B cell (primary cell): ENCODE results near the gene MRGPRX3. TPM values are rescaled to one million over a fixed set of nuclear protein-coding genes. Genes with fewer than 3 reads are reported as not detected.

ENCODE experiments used
- ATAC-seq: fragments of 200-7000 bp; cut with Tn5 transposase; one replicate; pipeline ENCODE4 v1.10.0; 2021; ENCODE audit warnings: low read depth, mild to moderate bottlenecking, moderate number of reproducible peaks, moderate library complexity
- CTCF ChIA-PET: fragments of 350-600 bp; sonication (Branson Sonifier 250); formaldehyde crosslinking; loops from one replicate; lab custom pipeline; 2021; ENCODE audit warnings: antibody characterized with exemption, inconsistent platforms; lab: Charles Lee
- POLR2A ChIA-PET: fragments of 350-600 bp; sonication (Branson Sonifier 250); formaldehyde crosslinking; loops from one replicate; lab custom pipeline; 2021; ENCODE audit warnings: antibody characterized with exemption; lab: Charles Lee
- DNase-seq: peaks from one replicate; pipeline ENCODE4 v3.0.0; 2013
- H2AFZ ChIP-seq: 2 replicates; pipeline ENCODE4 v1.6.1; 2012; ENCODE audit warnings: mild to moderate bottlenecking, low read depth, low read length; ENCODE audit not compliant: insufficient read depth, poor library complexity, severe bottlenecking
- H3K27ac ChIP-seq, 2 donors: 1 replicate in 1 of 2; 2 replicates in 1 of 2; pipeline ENCODE4 v1.5.1; 2012 to 2013; ENCODE audit warnings: low read length in 2 of 2, mild to moderate bottlenecking in 2 of 2, moderate library complexity in 1 of 2
- H3K27me3 ChIP-seq, 4 experiments: fragments of 200-600 bp in 1 of 4; sonication (generic) in 1 of 4; replicated peaks in 1 of 4; 1 replicate in 2 of 4; 2 replicates in 2 of 4; pipeline versions ENCODE4 v1.6.1 to v1.7.0; 2013 to 2016; ENCODE audit warnings: low read length in 3 of 4, mild to moderate bottlenecking in 2 of 4, mixed read lengths in 1 of 4, moderate library complexity in 1 of 4; ENCODE audit not compliant: insufficient read depth in 4 of 4, control insufficient read depth in 3 of 4; ENCODE audit errors: control extremely low read depth in 1 of 4
- H3K36me3 ChIP-seq, 2 experiments: replicated peaks in 1 of 2; 1 replicate in 1 of 2; 2 replicates in 1 of 2; pipeline versions ENCODE4 v1.6.1 to v1.7.1; 2013; ENCODE audit warnings: low read length in 1 of 2; ENCODE audit not compliant: insufficient read depth in 2 of 2, control insufficient read depth in 1 of 2; ENCODE audit errors: control extremely low read depth in 1 of 2, extremely low read depth in 1 of 2
- H3K4me1 ChIP-seq, 2 donors: fragments of 200-600 bp in 1 of 2; sonication (generic) in 1 of 2; 1 replicate in 1 of 2; 2 replicates in 1 of 2; pipeline versions ENCODE4 v1.5.1 to v1.6.1; 2013 to 2017; ENCODE audit warnings: low read length in 2 of 2; ENCODE audit not compliant: control insufficient read depth in 2 of 2, insufficient read depth in 2 of 2
- H3K4me2 ChIP-seq: replicated peaks from 2 replicates; pipeline ENCODE3; 2012; ENCODE audit warnings: mild to moderate bottlenecking, low read depth, low read length; ENCODE audit not compliant: poor library complexity, severe bottlenecking
- H3K4me3 ChIP-seq, 5 experiments: fragments of 200-600 bp in 1 of 5; sonication (generic) in 1 of 5; 1 replicate in 3 of 5; 2 replicates in 2 of 5; pipeline versions ENCODE4 v1.5.1 to v1.7.0; 2011 to 2016; ENCODE audit warnings: low read length in 4 of 5, mild to moderate bottlenecking in 4 of 5, low read depth in 2 of 5, control low read depth in 1 of 5, moderate library complexity in 1 of 5; ENCODE audit not compliant: insufficient read depth in 1 of 5; ENCODE audit errors: control extremely low read depth in 1 of 5, extremely low read depth in 1 of 5
- H3K79me2 ChIP-seq: fragments of 200-600 bp; sonication (generic); one replicate; pipeline ENCODE4 v1.6.0; 2016; ENCODE audit warnings: low read length; ENCODE audit not compliant: control insufficient read depth, insufficient read depth
- H3K9ac ChIP-seq: fragments of 200-600 bp; sonication (generic); 2 replicates; pipeline ENCODE4 v1.6.1; 2017; ENCODE audit warnings: mild to moderate bottlenecking, low read length, moderate library complexity
- H3K9me3 ChIP-seq, 3 donors: one replicate each; pipeline versions ENCODE4 v1.6.1 to v1.7.1; 2013; ENCODE audit warnings: low read length in 2 of 3; ENCODE audit not compliant: control insufficient read depth in 2 of 3, insufficient read depth in 1 of 3; ENCODE audit errors: control extremely low read depth in 1 of 3
- H4K20me1 ChIP-seq: 2 replicates; pipeline ENCODE4 v1.6.0; 2012; ENCODE audit warnings: mild to moderate bottlenecking, low read length; ENCODE audit not compliant: insufficient read depth, control insufficient read depth, poor library complexity, severe bottlenecking
- H3K27ac Mint-ChIP-seq: one replicate; pipeline ENCODE4 v1.8.0; 2021; ENCODE audit warnings: mixed read lengths
- H3K27me3 Mint-ChIP-seq: one replicate; pipeline ENCODE4 v1.8.0; 2021; ENCODE audit warnings: mixed read lengths
- H3K4me1 Mint-ChIP-seq: one replicate; pipeline ENCODE4 v1.8.0; 2021; ENCODE audit warnings: mixed read lengths
- H3K4me3 Mint-ChIP-seq: one replicate; pipeline ENCODE4 v1.8.0; 2021; ENCODE audit warnings: mixed read lengths
- H3K9me3 Mint-ChIP-seq: one replicate; pipeline ENCODE4 v1.8.0; 2022; ENCODE audit warnings: mixed read lengths; ENCODE audit not compliant: insufficient read depth
- CTCF ChIP-seq: fragments of 200-600 bp; IDR thresholded peaks from one replicate; pipeline ENCODE4 v1.8.0; 2022; ENCODE audit warnings: antibody characterized with exemption, mild to moderate bottlenecking
- EZH2 ChIP-seq: IDR thresholded peaks from 2 replicates; pipeline ENCODE4 v1.6.1; 2012; ENCODE audit warnings: borderline replicate concordance, low read depth, mild to moderate bottlenecking, moderate library complexity, low read length; ENCODE audit not compliant: insufficient read depth, poor library complexity, severe bottlenecking
- WGBS: methylation state at CpG from one replicate; pipeline ENCODE4 v1.1.5; 2013; ENCODE audit warnings: missing lambda C conversion rate; ENCODE audit not compliant: insufficient coverage; 5-methylcytosine and 5-hydroxymethylcytosine counted together
- intact Hi-C: fragments of 100-400 bp; cut with micrococcal nuclease; formaldehyde crosslinking; loops from one replicate; pipeline ENCODE4 v1.10.0; 2022
- polyA minus RNA-seq: library from RNA; depleted of rRNA, polyadenylated mRNA; stranded (reverse); fragments of >200 nt; gene quantifications from 2 replicates; pipeline ENCODE4 v1.2.3, GENCODE V29; 2012
- polyA plus RNA-seq: library from polyadenylated mRNA; depleted of rRNA; stranded (reverse); fragments of >200 nt; gene quantifications from 2 replicates; pipeline ENCODE4 v1.2.3, GENCODE V29; 2012
- total RNA-seq, 2 donors: library from RNA; stranded (reverse); fragments of 120-200 nt in 1 of 2; gene quantifications; 1 replicate in 1 of 2; 2 replicates in 1 of 2; pipeline versions ENCODE4 v1.2.3 to v1.2.4, GENCODE V29; 2013 to 2022

Gene MRGPRX3
- total RNA-seq = not detected in 2 replicates
- total RNA-seq (2013) = not detected
- polyA plus RNA-seq = not detected in 2 replicates
- not detected in 2 replicates for polyA minus RNA-seq

GRCh38 chr11:18132341-18132740, at the start of gene MRGPRX3:
TSS of gene MRGPRX3 (plus strand) at chr11:18132571. CDS start at chr11:18137203, 4,632 bp downstream.
- ChIA-PET CTCF (interaction anchor here (1.0 kb wide), 1 partner anchor 17 kb away, joined by 3 read pairs; no protein-coding TSS in a partner anchor), POLR2A (no interaction called here)
- Histone ChIP-seq H3K27ac (no peak within 1 kb of the TSS), H3K36me3 (no peaks in the 10 kb centered on the region), H4K20me1 (no peaks in the 10 kb centered on the region), H3K27me3 (peaks cover 0 to 9% (median 3%) of the 10 kb centered on the region in 4 experiments), H2AFZ (no peak within 1 kb of the TSS), H3K4me1 (no peaks in the 10 kb centered on the region), H3K9ac (no peak within 1 kb of the TSS), H3K4me3 (no peak within 1 kb of the TSS), H3K9me3 (peaks cover 0 to 8% (median 0%) of the 10 kb centered on the region in 3 donors), H3K4me2 (no peak within 1 kb of the TSS), H3K79me2 (no peaks in the 10 kb centered on the region)
- no peak within 1 kb of the TSS for H3K4me3 Mint-ChIP-seq
- no peaks in the 10 kb centered on the region for H3K4me1 Mint-ChIP-seq
- WGBS = 82% methylated on average over 2 of the region's 3 CpGs
- peaks cover 53% of the 10 kb centered on the region for H3K27me3 Mint-ChIP-seq
- intact Hi-C loops = no loop called here
- no peak within 1 kb of the TSS for H3K27ac Mint-ChIP-seq
- TF ChIP-seq CTCF (no peak), EZH2 (no peak)
- no peak for ATAC-seq
- no peak for DNase-seq
- peaks cover 2% of the 10 kb centered on the region for H3K9me3 Mint-ChIP-seq

- H3K4me2 ChIP-seq = no peak overlapping the region
- H3K36me3 ChIP-seq = peaks cover 11 to 70% of the 10 kb centered on the region in 2 experiments
- ChIA-PET CTCF (interaction anchor here (1.6 kb wide), 1 partner anchor 18 kb away, joined by 8 read pairs; no protein-coding TSS in a partner anchor), POLR2A (no interaction called here)
- no peak for TF ChIP-seq EZH2
- TF ChIP-seq CTCF = no peak
- DNase-seq = no peak
- 100% methylated on average over 2 of the region's 2 CpGs for WGBS
- intact Hi-C loops = no loop called here
- no peak overlapping the region for H3K4me3 ChIP-seq
- H3K4me1 ChIP-seq = no peaks in the 10 kb centered on the region
- ATAC-seq = no peak
- H3K4me1 Mint-ChIP-seq = no peaks in the 10 kb centered on the region
- H3K79me2 ChIP-seq = no peaks in the 10 kb centered on the region
- H3K27ac ChIP-seq = no peak overlapping the region
- H3K27me3 ChIP-seq = no peaks in the 10 kb centered on the region
- no peak overlapping the region for H3K27ac Mint-ChIP-seq
- no peaks in the 10 kb centered on the region for H3K27me3 Mint-ChIP-seq
- no peak overlapping the region for H2AFZ ChIP-seq
- H4K20me1 ChIP-seq = no peaks in the 10 kb centered on the region
- H3K9me3 ChIP-seq = no peaks in the 10 kb centered on the region
- no peaks in the 10 kb centered on the region for H3K9me3 Mint-ChIP-seq
- no peak overlapping the region for H3K9ac ChIP-seq
- H3K4me3 Mint-ChIP-seq = no peak overlapping the region
These were observed 44.0 kb upstream of the MRGPRX3 start for GRCh38 chr11:18088366-18088765.
